ENCODE data around the gene ENPP6. TPM values are rescaled to one million over a fixed set of nuclear protein-coding genes. Genes with fewer than 3 reads are reported as not detected.

Gene ENPP6
- total and polyA plus RNA-seq, 2 donors (not counting 3 experiments of a cell fraction or from before 2014, with no cell fraction given): not detected

GRCh38 chr4:184147858-184148737, 69.6 kb downstream of the ENPP6 start:
- H3K4me2 ChIP-seq (ENCODE audit: insufficient read depth, low read length): no peak overlapping the region
- ChIA-PET POLR2A (no interaction called here), CTCF (interaction anchor here (0.7 kb wide), 1 partner anchor 11 kb away, joined by 3 read pairs; no protein-coding TSS in a partner anchor)
- DNase-seq (ENCODE audit: low read depth, low spot score) (no peak), FAIRE-seq (no peak)
- no peaks in the 10 kb centered on the region for H3K27me3 ChIP-seq (ENCODE audit: control insufficient read depth in 2 of 2, insufficient read depth in 2 of 2, low read length in 2 of 2)
- H3K4me1 ChIP-seq (ENCODE audit: control insufficient read depth, extremely low read depth, insufficient read depth, low read length): no peaks in the 10 kb centered on the region
- H2AFZ ChIP-seq (ENCODE audit: low read depth, low read length): no peak overlapping the region
- no TSS peak for BruUV-seq (replicated peaks)
- H3K9me1 ChIP-seq (replicated peaks; ENCODE audit: control insufficient read depth, extremely low read depth, insufficient read depth, low read length): no peaks in the 10 kb centered on the region
- H3K9me3 ChIP-seq (replicated peaks; ENCODE audit: control insufficient read depth, insufficient read depth, low read length): no peaks in the 10 kb centered on the region
- H3K27ac ChIP-seq (ENCODE audit: insufficient read depth, low read depth, low read length): no peak overlapping the region
- no peak for TF ChIP-seq MYC (IDR thresholded peaks at IDR 0.05; ENCODE audit: low read depth, low read length)
- no peak for TF ChIP-seq GATA2 (IDR thresholded peaks at IDR 0.05; ENCODE audit: insufficient read depth, insufficient read length, low read depth, low read length)
- TF ChIP-seq FOS (IDR thresholded peaks at IDR 0.05; ENCODE audit: borderline replicate concordance, insufficient read depth, low read length): no peak
- no peak for TF ChIP-seq JUN (IDR thresholded peaks at IDR 0.05; ENCODE audit: borderline replicate concordance, insufficient read depth, insufficient read length, low read depth)
- TF ChIP-seq POLR2A (IDR thresholded peaks at IDR 0.05; ENCODE audit: low read depth, low read length): no peak
- TF ChIP-seq MAX (IDR thresholded peaks at IDR 0.05; ENCODE audit: insufficient read depth, insufficient read length): no peak
- no peak overlapping the region for H3K4me3 ChIP-seq (replicated peaks in 1 of 3; ENCODE audit: insufficient read depth in 1 of 3, low read depth in 1 of 3, low read length in 3 of 3)
- no peak overlapping the region for H3K9ac ChIP-seq (replicated peaks; ENCODE audit: extremely low read depth, insufficient read depth, low read length)
- intact Hi-C loops (cut with micrococcal nuclease) (no loop called here), dilution Hi-C loops (cut with MboI; ENCODE audit: extremely low pct_ligation_motif_present, low sequenced_read_pairs) (no loop called here)
- H3K36me3 ChIP-seq (ENCODE audit: control insufficient read depth in 2 of 2, extremely low read depth in 1 of 2, insufficient read depth in 2 of 2, low read length in 2 of 2): no peaks in the 10 kb centered on the region
- no peaks in the 10 kb centered on the region for H3K79me2 ChIP-seq (ENCODE audit: control insufficient read depth, insufficient read depth, low read length)
- no peaks in the 10 kb centered on the region for H4K20me1 ChIP-seq (replicated peaks; ENCODE audit: control insufficient read depth, extremely low read depth, insufficient read depth, low read length)

- no peaks in the 10 kb centered on the region for H3K9me1 ChIP-seq (replicated peaks; ENCODE audit: control insufficient read depth, extremely low read depth, insufficient read depth, low read length)
- intact Hi-C loops (cut with micrococcal nuclease) (no loop called here), dilution Hi-C loops (cut with MboI; ENCODE audit: extremely low pct_ligation_motif_present, low sequenced_read_pairs) (no loop called here)
- no peaks in the 10 kb centered on the region for H4K20me1 ChIP-seq (replicated peaks; ENCODE audit: control insufficient read depth, extremely low read depth, insufficient read depth, low read length)
- H3K4me1 ChIP-seq (ENCODE audit: control insufficient read depth, extremely low read depth, insufficient read depth, low read length): no peaks in the 10 kb centered on the region
- H3K27ac ChIP-seq (ENCODE audit: insufficient read depth, low read depth, low read length): no peak overlapping the region
- DNase-seq (ENCODE audit: low read depth, low spot score) (no peak), FAIRE-seq (no peak)
- BruUV-seq (replicated peaks): no TSS peak
- H2AFZ ChIP-seq (ENCODE audit: low read depth, low read length): no peak overlapping the region
- H3K79me2 ChIP-seq (ENCODE audit: control insufficient read depth, insufficient read depth, low read length): no peaks in the 10 kb centered on the region
- H3K9me3 ChIP-seq (replicated peaks; ENCODE audit: control insufficient read depth, insufficient read depth, low read length): no peaks in the 10 kb centered on the region
- H3K27me3 ChIP-seq (ENCODE audit: control insufficient read depth in 2 of 2, insufficient read depth in 2 of 2, low read length in 2 of 2): no peaks in the 10 kb centered on the region
- ChIA-PET POLR2A (no interaction called here), CTCF (interaction anchor here (1.2 kb wide), 1 partner anchor 307 kb away, joined by 3 read pairs; no protein-coding TSS in a partner anchor)
- TF ChIP-seq MAX (IDR thresholded peaks at IDR 0.05; ENCODE audit: insufficient read depth, insufficient read length) (no peak), POLR2AphosphoS5 (IDR thresholded peaks at IDR 0.05; ENCODE audit: insufficient read depth, low read depth, low read length) (no peak), FOS (IDR thresholded peaks at IDR 0.05; ENCODE audit: borderline replicate concordance, insufficient read depth, low read length) (no peak), EZH2 (IDR thresholded peaks at IDR 0.05; ENCODE audit: borderline replicate concordance, low read depth, low read length, severe bottlenecking) (no peak), GATA2 (IDR thresholded peaks at IDR 0.05; ENCODE audit: insufficient read depth, insufficient read length, low read depth, low read length) (no peak), POLR2A (IDR thresholded peaks at IDR 0.05; ENCODE audit: low read depth, low read length) (no peak), MYC (IDR thresholded peaks at IDR 0.05; ENCODE audit: low read depth, low read length) (no peak), JUN (IDR thresholded peaks at IDR 0.05; ENCODE audit: borderline replicate concordance, insufficient read depth, insufficient read length, low read depth) (no peak), CTCF (IDR thresholded peaks at IDR 0.05; ENCODE audit: extremely low read depth in 1 of 2, insufficient read depth in 1 of 2, low read depth in 1 of 2, low read length in 2 of 2) (no peak)
- H3K9ac ChIP-seq (replicated peaks; ENCODE audit: extremely low read depth, insufficient read depth, low read length): no peak overlapping the region
- no peak overlapping the region for H3K4me3 ChIP-seq (replicated peaks in 1 of 3; ENCODE audit: insufficient read depth in 1 of 3, low read depth in 1 of 3, low read length in 3 of 3)
- H3K36me3 ChIP-seq (ENCODE audit: control insufficient read depth in 2 of 2, extremely low read depth in 1 of 2, insufficient read depth in 2 of 2, low read length in 2 of 2): no peaks in the 10 kb centered on the region
- H3K4me2 ChIP-seq (ENCODE audit: insufficient read depth, low read length): no peak overlapping the region
Observed at GRCh38 chr4:184146951-184147350, 70.7 kb downstream of the ENPP6 start.

Data from endothelial cell of umbilical vein (primary cell).